ENCODE data around the gene SIK3.

DNA sequence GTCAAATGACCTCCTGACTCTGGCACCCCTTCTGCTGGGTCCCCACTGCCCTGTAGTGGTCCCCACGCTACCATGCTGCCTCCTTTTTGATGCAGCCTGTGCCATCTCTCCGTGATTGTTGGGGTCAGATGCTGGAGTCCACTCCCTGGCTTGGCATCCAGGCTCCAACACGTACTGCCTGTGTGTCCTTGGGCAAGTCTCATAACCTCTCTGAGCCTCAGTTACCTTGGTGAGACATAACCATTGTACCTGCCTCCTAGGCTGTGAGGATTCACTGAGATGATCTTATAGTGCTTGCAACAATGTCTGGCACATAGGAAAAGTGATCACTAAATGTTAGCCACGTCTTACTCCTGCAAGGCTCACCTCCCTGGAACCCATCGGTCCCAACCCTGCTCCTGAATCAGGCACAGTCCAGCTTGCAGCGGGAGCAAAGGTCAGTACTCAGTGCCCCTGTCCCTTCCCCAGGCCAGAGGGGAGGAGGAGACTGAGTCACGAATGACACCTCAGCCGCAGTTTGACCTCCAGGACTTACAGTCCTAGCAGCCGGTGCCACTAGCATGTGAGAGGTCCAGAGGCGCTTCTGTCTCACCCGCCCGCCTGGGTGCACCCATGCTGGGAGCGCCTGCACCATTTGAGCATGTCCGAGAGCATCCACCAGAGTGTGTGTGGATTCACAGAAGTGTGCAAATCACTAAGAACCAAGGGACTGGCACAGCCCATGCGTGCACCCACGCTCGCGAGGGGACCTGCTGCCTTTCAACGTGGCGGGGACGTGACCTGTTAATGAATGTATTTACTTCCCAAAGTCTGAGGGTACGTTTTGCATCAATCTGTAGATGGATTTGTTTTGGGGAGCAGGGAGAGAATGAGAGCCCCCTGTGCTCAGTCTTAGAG lies 272.1 kb downstream of the SIK3 start:
- TF ChIP-seq POLR2A (IDR thresholded peaks at IDR 0.05): no peak
- TF ChIP-seq, protein P1, sequence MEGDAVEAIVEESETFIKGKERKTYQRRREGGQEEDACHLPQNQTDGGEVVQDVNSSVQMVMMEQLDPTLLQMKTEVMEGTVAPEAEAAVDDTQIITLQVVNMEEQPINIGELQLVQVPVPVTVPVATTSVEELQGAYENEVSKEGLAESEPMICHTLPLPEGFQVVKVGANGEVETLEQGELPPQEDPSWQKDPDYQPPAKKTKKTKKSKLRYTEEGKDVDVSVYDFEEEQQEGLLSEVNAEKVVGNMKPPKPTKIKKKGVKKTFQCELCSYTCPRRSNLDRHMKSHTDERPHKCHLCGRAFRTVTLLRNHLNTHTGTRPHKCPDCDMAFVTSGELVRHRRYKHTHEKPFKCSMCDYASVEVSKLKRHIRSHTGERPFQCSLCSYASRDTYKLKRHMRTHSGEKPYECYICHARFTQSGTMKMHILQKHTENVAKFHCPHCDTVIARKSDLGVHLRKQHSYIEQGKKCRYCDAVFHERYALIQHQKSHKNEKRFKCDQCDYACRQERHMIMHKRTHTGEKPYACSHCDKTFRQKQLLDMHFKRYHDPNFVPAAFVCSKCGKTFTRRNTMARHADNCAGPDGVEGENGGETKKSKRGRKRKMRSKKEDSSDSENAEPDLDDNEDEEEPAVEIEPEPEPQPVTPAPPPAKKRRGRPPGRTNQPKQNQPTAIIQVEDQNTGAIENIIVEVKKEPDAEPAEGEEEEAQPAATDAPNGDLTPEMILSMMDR (IDR thresholded peaks at IDR 0.05): no peak

All from heart left ventricle (tissue), 13 donors.